H1 (cell line): ENCODE results near the gene CEP41. TPM values are rescaled to one million over a fixed set of nuclear protein-coding genes. Genes with fewer than 3 reads are reported as not detected.

Experiments
- BACH1 ChIP-seq: IDR thresholded peaks from 2 replicates; pipeline ENCODE4 v1.6.1; 2012; ENCODE audit warnings: low read length, improper control_type of control experiment
- CHD2 ChIP-seq: IDR thresholded peaks from 2 replicates; pipeline ENCODE4 v1.6.1; 2012; ENCODE audit warnings: low read length, improper control_type of control experiment
- EP300 ChIP-seq, 2 experiments: IDR thresholded peaks; 1 replicate in 1 of 2; 2 replicates in 1 of 2; pipeline ENCODE4 v1.6.1; 2011 to 2012; ENCODE audit warnings: low read depth in 2 of 2, low read length in 2 of 2, mild to moderate bottlenecking in 2 of 2, borderline replicate concordance in 1 of 2, inconsistent platforms in 1 of 2, moderate library complexity in 1 of 2
- PHF8 ChIP-seq: fragments of 200-600 bp; sonication (generic); conservative IDR thresholded peaks from 2 replicates; pipeline ENCODE4 v1.7.1; 2012; ENCODE audit warnings: low read depth, mild to moderate bottlenecking, inconsistent platforms, low read length, moderate library complexity
- POU5F1 ChIP-seq: IDR thresholded peaks from 2 replicates; pipeline ENCODE4 v1.6.1; 2011; ENCODE audit warnings: low read depth, mild to moderate bottlenecking, low read length, moderate library complexity
- SAP30 ChIP-seq: fragments of 300-600 bp; sonication (generic); IDR thresholded peaks from 2 replicates; pipeline ENCODE4 v1.7.1; 2012; ENCODE audit warnings: low read length, moderate library complexity, mild to moderate bottlenecking, inconsistent platforms; ENCODE audit not compliant: insufficient read depth, insufficient replicate concordance
- polyA plus RNA-seq, 7 experiments: library from polyadenylated mRNA; depleted of rRNA in 3 of 7; stranded (reverse) in 5 of 7; unstranded in 2 of 7; fragments of >200 nt in 5 of 7; fragments of 200-250 nt in 2 of 7; gene quantifications; 1 replicate in 5 of 7; 2 replicates in 1 of 7; 4 replicates in 1 of 7; pipeline versions ENCODE4 v1.2.1 to v1.2.3, GENCODE V29; 2011 to 2013; ENCODE audit warnings: missing spikeins in 2 of 7, mixed read lengths in 2 of 7
- total RNA-seq: library from RNA; stranded (reverse); fragmentation: NEBNext Ultra II Directional; extraction: Animal tissue kit (Norgen Biotek cat#: 25700); gene quantifications from 2 replicates; pipeline ENCODE4 v1.2.1, GENCODE V29; 2021

The CEP41 gene
- total and polyA plus RNA-seq, 2 of the 8 experiments (the other 6 are each of a cell fraction or from before 2014, with no cell fraction given) = 9.3 to 12.8 TPM

DNA sequence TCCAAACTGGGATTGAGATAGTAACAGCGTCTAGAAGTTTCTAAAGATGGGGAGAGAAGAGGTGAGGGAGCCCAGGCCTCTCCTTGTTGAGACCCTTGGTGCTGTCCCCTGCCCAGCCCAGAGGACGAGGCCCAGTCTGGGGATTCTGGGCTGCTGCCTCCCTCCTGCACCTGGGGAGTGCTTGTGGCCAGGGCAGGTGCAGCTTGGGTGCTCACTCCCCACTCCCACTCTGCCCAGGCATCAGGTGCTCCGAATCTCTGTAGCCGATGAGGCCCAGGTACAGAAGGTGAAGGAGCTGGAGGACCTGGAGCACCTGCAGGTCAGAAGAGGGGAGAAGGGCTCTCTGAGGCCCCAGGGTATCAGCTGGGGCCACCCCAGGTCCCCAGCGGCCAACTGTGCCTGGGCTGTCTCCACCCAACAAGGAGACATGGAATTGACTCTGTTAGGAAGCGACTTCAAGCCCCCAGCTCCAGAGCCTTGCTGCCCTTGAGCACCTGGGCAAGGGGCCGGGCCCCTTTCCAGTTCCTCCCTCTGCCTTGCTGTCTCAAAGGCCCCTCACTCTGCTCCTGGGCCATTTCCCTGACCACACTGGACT, 59.9 kb downstream of the CEP41 start (continued):
- no peak for TF ChIP-seq BACH1
- no peak for TF ChIP-seq POU5F1
- TF ChIP-seq PHF8 = no peak
- TF ChIP-seq SAP30 = no peak
- TF ChIP-seq CHD2 = no peak
- no peak for TF ChIP-seq EP300 (IDR thresholded peaks at IDR 0.05; ENCODE audit: borderline replicate concordance in 1 of 2, low read depth in 2 of 2, low read length in 2 of 2)
- TF ChIP-seq, all 59 proteins: peak for 0
